Measurements from ENCODE around the gene SOD2. TPM values are rescaled to one million over a fixed set of nuclear protein-coding genes. Genes with fewer than 3 reads are reported as not detected.
A peak's percentile ranks its signal among the peaks of the same experiment; 100 is the strongest.

SOD2 gene
- total RNA-seq, 1 experiment from 2014 or later = 80.5 TPM

DNA sequence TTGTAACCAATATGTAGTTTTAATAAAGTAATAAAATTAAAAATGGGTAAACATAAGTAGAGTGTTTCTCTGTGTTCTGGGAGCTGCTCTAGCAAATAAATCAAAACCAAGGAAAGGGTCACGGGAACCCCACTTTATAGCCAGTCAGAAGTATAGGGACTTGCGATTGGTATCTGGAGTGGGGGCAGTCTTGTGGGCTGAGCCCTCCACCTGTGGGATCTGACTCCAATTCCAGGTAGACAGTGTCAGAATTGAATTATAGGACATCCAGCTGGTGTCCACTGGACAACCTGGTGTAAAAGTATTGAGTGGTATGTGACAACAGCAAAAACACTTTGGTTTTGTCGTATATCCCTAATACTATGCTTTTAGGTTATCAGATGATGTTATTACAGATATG lies 14.5 kb downstream of the SOD2 start:
- Histone ChIP-seq H3K23ac (ENCODE audit: insufficient read length, low read depth, low read length) (no peak overlapping the region), H3T11ph (ENCODE audit: low read length) (no peak overlapping the region), H2AK5ac (ENCODE audit: insufficient read length, low read length) (no peak overlapping the region), H3K27me3 (ENCODE audit: insufficient read depth, low read length) (no peaks in the 10 kb centered on the region), H3K4me2 (ENCODE audit: insufficient read depth, insufficient read length, low read length) (no peak overlapping the region), H2BK15ac (ENCODE audit: low read depth, low read length) (no peak overlapping the region), H3K56ac (ENCODE audit: insufficient read length, low read depth, low read length) (no peak overlapping the region), H4K5ac (ENCODE audit: insufficient read length, low read depth, low read length) (no peak overlapping the region), H3K79me2 (ENCODE audit: insufficient read depth, low read length) (no peaks in the 10 kb centered on the region), H4K8ac (replicated peaks; ENCODE audit: insufficient read length, low read depth, low read length) (no peak overlapping the region), H3K9ac (ENCODE audit: extremely low read depth, insufficient read length, low read length) (no peak overlapping the region), H3K14ac (ENCODE audit: insufficient read depth, low read length) (no peak overlapping the region), H2BK120ac (ENCODE audit: low read depth, low read length, poor library complexity, severe bottlenecking) (no peak overlapping the region), H2BK20ac (ENCODE audit: low read depth, low read length, poor library complexity, severe bottlenecking) (no peak overlapping the region), H4K91ac (ENCODE audit: insufficient read length, low read depth, low read length) (no peak overlapping the region), H2BK12ac (ENCODE audit: insufficient read length, low read depth, low read length) (no peak overlapping the region), H3K9me3 (ENCODE audit: control insufficient read depth, low read depth, low read length) (no peaks in the 10 kb centered on the region), H2AFZ (ENCODE audit: low read length) (no peak overlapping the region), H3K27ac (ENCODE audit: insufficient read length, low read depth, low read length) (no peak overlapping the region), H3K4me1 (ENCODE audit: insufficient read depth, low read length) (no peaks in the 10 kb centered on the region), H3K18ac (ENCODE audit: insufficient read length, low read depth, low read length) (no peak overlapping the region), H4K20me1 (ENCODE audit: control insufficient read depth, insufficient read depth, insufficient read length) (no peaks in the 10 kb centered on the region), H2BK5ac (ENCODE audit: insufficient read length, low read length) (no peak overlapping the region), H3K79me1 (ENCODE audit: insufficient read depth, low read depth, low read length, poor library complexity, severe bottlenecking) (no peaks in the 10 kb centered on the region), H3K23me2 (ENCODE audit: insufficient read length, low read depth, low read length, poor library complexity, severe bottlenecking) (no peaks in the 10 kb centered on the region), H3K4ac (ENCODE audit: low read depth, low read length) (no peak overlapping the region)
- peak overlapping the region in 1 of 3 experiments; percentile 67; a peak in 1 of 7 replicates for H3K27ac Mint-ChIP-seq
- no peak overlapping the region for H3K4me3 Mint-ChIP-seq
- DNase-seq = no peak
- H3K36me3 Mint-ChIP-seq (ENCODE audit: insufficient read depth in 1 of 3, low read depth in 3 of 3) = peaks cover 14 to 22% (median 15%) of the 10 kb centered on the region in 3 experiments
- no peaks in the 10 kb centered on the region for H3K27me3 Mint-ChIP-seq (ENCODE audit: low read depth)
- H3K9me3 Mint-ChIP-seq = peaks cover 3 to 9% of the 10 kb centered on the region in 2 experiments; a peak in 3 of 5 replicates
- TF ChIP-seq, protein P1, sequence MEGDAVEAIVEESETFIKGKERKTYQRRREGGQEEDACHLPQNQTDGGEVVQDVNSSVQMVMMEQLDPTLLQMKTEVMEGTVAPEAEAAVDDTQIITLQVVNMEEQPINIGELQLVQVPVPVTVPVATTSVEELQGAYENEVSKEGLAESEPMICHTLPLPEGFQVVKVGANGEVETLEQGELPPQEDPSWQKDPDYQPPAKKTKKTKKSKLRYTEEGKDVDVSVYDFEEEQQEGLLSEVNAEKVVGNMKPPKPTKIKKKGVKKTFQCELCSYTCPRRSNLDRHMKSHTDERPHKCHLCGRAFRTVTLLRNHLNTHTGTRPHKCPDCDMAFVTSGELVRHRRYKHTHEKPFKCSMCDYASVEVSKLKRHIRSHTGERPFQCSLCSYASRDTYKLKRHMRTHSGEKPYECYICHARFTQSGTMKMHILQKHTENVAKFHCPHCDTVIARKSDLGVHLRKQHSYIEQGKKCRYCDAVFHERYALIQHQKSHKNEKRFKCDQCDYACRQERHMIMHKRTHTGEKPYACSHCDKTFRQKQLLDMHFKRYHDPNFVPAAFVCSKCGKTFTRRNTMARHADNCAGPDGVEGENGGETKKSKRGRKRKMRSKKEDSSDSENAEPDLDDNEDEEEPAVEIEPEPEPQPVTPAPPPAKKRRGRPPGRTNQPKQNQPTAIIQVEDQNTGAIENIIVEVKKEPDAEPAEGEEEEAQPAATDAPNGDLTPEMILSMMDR (conservative IDR thresholded peaks at IDR 0.05) = no peak
- no CpG with 5 or more reads among the region's 3 CpGs for WGBS (ENCODE audit: extremely low coverage, insufficient read length, low lambda C conversion rate)
- H3K4me1 Mint-ChIP-seq = no peaks in the 10 kb centered on the region

All from H9 (cell line).